ENCODE data around the gene JPT1.

Gene JPT1

DNA sequence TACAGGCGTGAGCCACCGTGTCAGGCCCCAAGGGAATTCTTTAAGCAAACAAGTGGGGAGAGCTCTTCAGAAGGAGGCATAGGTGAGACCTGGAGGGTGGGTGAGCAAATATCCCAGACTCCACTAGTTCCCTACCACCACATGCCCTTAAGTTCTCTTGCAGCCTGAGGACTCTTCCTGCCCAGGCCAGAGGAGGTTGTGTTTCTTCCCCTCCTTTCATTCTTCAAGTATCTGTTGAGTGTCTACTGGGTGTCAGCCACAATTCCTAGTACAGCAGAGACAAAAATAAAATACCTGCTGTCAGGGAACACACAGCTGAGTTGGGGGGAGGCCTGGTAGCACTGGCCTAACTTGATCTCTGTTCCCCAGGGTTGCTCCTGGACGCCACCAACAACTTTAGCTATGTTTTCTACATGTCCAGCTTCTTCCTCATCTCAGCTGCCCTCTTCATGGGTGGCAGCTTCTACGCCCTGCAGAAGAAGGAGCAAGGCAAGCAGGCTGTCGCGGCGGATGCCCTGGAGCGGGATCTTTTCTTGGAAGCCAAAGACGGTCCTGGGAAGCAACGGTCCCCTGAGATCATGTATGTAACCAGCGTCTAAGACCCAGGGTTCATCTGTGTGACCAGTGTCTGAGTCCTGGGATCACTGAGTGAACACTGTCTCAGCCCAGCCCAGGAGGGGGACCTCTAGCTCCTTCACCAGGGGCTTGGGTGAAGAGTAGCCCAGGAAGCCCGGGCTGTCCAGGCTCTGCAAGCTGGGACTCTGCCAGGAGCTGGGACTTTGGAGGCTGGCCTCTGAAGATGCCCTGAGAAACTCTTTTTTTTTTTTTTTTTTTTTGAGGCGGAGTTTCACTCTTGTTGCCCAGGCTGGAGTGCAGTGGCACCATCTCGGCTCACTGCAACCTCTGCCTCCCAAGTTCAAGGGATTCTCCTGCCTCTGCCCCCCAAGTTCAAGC is 50.4 kb downstream of the JPT1 start:
- DNase-seq, result no peak

DNA sequence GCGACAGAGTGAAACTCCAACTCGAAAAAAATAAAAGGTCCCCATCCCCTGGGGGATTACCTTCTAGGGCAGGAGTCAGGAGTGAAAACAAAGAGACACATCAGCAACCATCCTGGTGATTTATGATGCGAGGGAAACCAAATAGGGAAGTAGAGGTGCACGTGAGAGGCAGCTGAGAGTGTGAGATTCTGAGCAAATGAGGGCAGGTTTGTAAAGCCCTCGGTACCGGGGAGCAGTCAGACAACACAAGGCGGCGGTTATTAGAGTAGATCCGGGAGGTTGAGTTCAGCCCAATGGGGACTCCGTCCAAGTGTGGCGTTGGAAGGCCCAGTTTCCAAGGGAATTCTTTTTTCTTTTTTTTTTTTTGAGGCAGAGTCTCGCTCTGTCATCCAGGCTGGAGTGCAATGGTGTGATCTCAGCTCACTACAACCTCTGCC is 51.9 kb downstream of the JPT1 start:
- no peak for DNase-seq

DNA sequence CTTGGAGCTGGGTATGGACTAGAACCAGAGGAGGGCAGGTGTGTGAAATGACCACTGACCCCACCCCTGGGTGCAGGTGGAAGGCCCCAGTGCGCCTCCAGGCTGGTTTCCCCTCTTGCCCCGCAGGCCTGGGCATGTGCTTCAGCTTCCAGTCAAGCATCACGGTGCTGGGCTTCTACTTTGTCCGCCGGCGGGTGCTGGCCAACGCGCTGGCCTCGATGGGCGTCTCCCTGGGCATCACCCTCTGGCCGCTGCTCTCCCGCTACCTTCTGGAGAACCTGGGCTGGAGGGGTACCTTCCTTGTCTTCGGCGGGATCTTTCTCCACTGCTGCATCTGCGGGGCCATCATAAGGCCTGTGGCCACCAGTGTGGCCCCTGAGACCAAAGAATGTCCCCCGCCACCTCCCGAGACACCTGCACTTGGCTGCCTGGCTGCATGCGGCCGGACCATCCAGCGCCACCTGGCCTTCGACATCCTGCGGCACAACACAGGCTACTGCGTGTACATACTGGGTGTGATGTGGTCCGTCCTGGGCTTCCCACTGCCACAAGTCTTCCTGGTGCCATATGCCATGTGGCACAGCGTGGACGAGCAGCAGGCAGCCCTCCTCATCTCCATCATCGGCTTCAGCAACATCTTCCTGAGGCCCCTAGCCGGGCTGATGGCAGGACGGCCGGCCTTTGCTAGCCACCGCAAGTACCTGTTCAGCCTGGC is 54.3 kb downstream of the JPT1 start:
- no peak for DNase-seq

DNA sequence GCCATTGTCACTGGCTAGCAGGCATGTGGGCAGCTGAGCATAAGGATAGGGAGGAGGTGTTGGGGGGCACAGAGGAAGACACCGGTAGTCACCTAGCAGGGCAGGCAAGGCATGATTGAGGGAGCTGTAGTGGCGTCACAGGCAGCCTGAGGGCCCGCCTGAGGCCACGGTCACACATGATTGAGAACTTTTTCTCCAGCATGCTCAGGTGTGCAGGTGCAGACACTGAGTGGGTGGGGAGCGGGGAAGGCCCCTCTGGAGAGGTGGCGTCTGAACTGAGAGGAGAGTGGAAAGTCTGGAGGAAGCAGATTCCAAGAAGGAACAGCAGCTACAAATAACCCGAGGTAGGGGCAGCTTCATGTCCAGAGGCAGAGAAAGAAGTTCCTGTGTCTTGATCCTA is 55.5 kb downstream of the JPT1 start:
- DNase-seq, result no peak

DNA sequence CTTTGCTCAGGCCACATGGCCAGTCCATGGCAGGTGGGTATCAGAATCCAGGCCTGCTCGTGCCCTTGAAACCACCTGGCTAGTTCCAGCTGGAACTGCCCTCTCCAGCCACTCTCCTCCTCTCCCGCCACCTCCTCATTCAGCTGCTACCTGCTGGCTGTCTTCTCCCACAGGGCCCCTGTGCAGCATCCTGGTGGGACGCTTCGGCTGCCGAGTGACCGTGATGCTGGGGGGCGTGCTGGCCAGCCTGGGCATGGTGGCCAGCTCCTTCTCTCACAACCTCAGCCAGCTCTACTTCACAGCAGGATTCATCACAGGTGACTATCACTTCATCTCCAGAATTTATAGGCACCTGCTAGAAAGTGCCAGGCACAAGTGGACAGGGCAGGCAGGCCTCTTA is 56.4 kb downstream of the JPT1 start:
- DNase-seq, result no peak

DNA sequence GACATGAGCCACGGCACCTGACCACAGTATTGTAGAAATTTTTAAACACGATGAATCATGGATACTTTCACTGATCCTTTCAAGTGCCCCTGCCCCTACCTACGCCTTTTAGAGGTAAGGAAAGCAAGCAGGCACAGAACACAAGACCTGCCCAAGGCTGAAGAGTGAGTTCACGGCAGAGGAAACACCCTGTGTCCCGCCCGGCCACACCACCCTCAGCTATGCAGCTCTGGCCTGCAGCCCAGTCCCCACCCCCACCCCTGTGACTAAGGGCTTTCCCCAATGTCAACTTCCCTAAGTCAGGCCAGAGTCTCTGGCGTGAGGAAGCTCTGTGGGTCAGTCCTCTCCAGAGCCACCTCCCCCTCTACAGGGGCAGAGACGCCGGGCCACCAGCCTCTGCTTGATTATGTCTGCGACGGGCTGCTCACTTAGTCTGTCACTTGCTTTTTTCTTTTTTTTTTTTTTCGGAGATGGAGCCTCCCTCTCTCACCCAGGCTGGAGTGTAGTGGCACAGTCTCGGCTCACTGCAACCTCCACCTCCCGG is 58.2 kb downstream of the JPT1 start:
- peak; percentile 80 for DNase-seq

DNA sequence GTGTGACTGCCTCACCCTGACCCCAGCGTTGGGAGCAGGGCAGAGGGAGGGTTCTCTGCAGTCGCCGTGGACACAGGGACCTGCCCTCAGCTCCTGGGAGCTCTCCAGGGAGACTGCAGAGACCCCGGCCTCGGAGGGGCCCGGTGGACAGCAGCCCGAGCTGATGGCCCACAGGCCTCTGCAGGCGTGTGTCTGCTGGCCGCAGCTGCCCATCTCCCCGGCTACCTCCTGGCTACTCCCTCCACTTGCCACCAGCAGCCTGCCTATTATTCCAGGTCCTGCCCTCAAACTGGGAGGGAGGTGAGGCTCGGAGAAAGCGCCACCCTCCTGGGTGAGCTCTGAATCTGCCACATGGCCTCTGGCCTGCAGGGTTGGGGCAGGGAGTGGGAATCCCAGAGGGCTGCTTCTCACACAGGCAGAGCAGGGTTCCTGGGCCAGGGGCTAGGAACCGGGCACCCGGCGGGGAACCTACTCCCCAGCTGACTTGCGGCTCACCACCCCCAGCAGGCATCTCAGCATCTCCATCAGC is 59.4 kb downstream of the JPT1 start:
- DNase-seq, result no peak

DNA sequence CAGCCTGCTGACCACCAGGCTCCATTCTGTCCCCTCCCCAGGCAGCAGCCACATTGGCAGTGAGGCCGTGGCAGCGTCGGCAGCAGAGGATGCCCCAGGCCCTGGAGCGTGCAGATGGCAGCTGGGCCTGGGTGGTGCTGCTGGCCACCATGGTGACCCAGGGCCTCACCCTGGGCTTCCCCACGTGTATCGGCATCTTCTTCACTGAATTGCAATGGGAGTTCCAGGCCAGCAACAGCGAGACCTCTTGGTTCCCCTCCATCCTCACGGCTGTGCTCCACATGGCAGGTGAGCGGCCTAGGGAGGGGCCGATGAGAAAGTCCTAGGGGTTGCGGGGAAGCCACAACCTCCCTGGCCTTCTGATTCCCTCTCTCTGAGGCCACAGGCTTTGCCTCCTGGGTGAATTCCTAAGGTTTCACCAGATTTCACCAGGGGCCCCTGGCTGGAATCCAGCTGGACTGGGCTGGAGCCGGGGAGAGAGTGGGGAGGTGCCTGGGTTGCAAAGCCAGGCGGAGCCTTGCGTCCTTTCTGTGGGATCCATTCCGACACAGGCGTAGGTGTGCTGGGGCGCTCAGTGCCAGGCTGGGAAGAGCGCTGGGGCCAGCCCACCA is 60.7 kb downstream of the JPT1 start:
- DNase-seq, result no peak

DNA sequence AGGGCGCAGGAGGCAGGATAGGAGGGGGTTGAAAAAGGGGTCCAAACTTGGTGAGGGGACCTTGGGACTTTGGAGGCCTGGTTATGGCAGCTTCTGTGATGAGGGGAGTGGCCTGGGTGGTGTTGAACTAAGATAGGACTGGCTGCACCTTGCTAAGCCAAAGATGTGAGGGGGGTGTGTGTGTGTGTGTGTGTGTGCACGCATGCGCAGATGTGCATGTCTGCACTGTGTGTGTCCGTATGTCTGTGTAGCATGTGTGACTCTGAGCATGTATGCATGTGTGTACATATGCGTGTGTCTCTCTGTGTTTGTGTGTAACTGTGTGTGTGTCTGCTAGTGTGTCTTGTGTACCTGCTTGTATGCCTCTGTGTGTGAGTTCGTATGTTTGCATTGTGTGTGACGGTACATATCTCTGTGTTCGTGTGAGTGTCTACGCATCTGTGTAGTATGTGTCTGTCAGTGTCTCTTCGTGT is 62.4 kb downstream of the JPT1 start:
- no peak for DNase-seq

DNA sequence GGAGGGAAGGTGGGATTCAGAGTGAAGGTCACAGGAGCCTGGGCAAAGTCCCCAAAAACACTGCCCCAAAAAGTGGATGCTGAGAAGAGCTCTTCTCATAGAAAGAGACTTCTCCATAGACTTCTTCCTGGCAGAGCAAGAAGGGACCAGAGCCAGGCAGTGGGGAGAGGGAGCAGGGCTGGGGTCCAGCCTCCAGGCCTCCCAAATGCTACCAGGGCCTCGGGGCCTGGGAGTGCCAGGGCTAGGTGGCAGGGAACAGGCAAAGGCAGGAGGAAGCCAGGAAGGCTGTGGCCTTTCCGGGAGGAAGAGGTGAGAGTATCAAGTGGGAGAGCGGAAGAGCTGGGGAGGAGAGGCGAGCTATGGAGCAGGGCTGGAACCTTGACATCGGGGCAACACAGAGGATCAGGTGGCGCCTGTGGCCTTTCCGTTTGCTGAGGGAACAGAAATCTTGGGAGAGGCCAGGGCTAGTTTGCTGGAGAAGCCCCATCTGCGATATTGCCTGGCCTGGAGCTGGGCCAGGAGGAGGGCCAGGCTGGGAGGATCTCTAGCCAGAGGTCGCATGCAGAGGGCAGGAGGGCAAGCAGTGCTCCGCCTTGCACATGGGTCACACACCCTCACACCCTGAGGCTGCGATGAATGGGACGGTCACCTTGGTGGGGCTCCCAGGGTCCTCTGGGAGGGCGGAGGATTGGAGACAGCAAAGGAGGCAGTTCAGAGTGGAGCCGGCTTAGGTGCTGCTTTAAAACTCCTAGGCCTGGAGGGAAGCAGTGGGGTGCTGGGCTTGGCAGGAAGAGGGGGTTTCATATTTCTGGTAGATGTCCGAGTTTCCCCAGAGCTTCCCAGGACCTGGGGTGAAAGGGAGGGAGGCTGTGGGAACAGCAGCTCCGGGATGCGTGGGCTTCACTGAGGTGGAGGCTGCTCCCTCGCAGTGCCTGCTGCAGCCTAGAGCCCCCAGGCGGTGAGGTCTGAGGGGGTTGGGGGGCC is 63.1 kb downstream of the JPT1 start:
- DNase-seq, result no peak

DNA sequence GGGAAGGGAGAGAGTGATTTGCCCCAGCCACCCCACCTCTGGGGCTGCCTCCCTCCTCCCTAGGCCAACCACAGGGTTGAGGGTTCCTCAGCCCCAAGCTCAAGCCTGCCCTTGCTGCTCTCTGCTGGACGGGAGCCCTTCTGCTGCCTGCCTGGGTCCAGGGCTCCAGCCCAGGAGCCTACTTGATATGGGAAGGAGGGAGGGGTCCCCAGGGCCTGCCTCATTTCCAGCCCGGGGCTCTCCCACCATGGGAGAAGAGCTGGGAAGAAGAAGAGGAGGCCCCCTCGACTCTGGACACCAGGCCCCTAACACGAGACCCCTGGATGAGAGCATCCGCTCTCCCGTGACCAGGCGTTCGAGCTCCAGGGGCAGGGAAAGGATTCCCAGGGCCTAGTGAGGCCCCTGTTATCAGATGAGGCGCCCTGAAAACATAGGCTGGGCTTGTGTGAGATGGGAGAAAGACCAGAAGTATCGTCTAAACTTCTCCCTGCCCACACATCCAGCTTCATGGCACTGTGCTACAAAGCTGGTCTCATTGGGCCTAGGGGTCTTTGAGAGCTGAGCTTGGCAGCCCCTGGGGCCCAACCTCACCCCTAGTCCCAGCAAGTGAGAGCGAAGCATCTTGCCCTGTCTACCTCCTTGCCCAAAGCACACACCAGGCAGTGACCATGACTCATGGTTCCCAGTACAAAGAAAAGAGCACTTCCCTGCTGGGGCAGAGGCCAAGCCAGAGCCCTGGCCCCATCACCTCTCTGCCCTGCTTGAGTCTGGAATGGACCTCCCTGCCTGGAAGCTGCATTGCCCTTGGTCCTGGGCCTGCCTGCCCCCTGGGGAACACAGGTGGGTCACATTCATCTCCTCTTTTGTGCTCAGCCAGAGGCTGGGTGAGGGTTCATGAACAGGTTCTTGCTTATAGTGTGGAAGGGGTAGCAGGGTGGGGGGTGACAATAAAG is 65.6 kb downstream of the JPT1 start:
- peak; percentile 37 for DNase-seq

DNA sequence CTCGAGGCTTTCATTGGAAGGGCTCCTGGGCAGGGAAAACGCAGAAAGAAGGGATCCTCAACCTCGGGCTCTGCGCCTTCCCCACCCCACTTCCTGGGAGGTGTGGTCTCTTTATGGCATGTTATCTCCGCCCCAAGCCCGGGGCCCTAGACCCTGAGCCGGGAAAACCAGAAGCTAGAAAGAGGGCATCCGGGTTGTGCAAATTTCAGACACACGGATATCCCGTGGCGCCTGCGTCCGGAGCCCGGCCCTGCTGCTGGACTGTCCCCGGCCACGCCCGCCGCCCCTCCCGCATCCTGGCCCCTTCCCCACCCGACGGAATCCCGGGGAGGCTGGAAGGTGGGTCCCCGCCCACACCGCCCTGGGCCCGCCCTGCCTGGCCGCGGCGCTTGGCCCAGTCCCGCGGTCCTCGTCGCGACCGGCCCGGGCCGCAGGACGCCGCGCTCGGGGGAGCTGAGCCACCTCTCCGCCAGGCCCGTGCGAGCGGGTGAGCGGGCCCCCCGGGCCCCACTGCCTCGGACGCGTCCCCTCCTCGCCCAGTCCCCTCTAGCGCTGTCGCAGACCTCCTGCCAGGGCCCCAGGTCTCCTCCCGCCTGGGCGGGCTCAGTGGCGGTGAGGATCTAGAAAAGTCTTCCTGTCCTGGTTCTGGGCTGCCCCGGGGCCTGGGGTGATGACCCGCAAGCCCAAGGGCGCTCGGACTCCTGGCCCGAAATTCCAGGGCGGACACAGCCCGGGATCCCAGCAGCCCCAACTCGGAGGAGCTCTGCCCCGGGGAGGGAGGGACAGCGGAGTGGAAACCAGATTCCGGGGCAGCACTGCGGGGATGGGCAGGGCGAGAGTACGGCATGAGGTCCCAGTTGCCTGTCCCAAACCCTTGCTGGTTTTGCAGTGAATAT is 66.5 kb downstream of the JPT1 start, which contains the start of gene SLC16A5:
SLC16A5 (plus strand) TSS at position 397 of the 896 bp plus-strand sequence. CDS start 5,683 bp downstream, outside the sequence.
- DNase-seq, result peak; percentile 89

DNA sequence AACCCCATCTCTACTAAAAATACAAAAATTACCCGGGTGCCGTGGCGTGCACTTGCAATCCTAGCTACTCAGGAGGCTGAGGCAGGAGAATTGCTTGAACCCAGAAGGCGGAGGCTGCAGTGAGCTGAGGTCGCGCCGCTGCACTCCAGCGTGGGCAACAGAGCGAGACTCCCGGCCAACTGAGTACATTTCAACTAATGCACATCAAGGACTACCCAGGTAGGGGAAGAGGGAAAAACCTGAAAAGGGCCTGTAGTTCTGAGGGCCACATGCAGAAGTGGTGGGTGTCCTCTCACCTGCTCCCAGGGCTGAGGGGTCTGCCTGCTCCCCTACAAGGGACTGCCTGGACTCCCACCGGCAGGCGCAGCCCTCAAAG is 67.1 kb downstream of the JPT1 start:
- no peak for DNase-seq

DNA sequence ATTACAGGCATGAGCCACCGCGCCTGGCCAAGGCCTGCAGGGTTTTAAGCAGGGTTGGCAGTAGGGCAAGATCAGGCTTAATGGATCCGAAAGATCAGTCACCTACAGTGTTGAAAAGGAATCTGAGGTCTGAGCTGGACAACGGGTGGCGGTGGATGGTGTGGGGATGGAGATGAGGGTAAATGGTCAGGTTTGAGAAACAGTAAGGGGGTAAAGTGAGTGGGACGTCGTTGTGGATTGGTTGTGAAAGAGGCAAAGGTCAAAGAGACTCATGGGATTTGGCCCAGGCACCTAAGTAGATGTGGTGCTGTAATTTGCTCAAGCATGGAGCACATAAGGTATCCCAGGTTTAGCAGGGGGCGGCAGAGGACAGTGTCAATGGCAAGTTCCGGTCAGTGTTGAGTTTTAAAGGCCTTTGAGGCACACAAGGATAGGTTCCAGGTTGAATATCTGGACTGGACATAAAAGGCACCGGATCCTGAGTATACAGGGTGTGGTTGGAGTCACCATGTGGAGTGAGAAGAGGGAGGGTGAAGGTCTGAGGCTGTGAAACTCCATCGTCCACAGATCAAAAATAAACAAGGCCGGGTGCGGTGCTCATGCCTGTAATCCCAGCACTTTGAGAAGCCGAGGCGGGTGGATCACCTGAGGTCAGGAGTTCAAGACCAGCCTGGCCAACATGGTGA is 67.7 kb downstream of the JPT1 start:
- no peak for DNase-seq
